ENCODE measurements around the gene PLCB1. TPM values are rescaled to one million over a fixed set of nuclear protein-coding genes. Genes with fewer than 3 reads are reported as not detected.

The PLCB1 gene
- total and polyA plus RNA-seq, 7 experiments from 2014 or later, result 0.56 to 17.6 (median 2.3) TPM

GRCh38 chr20:8425016-8425415, 292.9 kb downstream of the PLCB1 start:
- H3K27ac ChIP-seq (ENCODE audit: low read depth, low read length), result no peak overlapping the region
- no peaks in the 10 kb centered on the region for H3K9me3 ChIP-seq (ENCODE audit: control insufficient read depth in 2 of 3, low read length in 3 of 3)
- CTCF ChIA-PET, result no interaction called here
- H3K36me3 ChIP-seq (ENCODE audit: control insufficient read depth in 2 of 3, insufficient read depth in 3 of 3, low read length in 3 of 3), result no peaks in the 10 kb centered on the region
- no peak overlapping the region for H3K4me3 Mint-ChIP-seq
- H3K4me3 ChIP-seq (ENCODE audit: low read length), result no peak overlapping the region
- no peaks in the 10 kb centered on the region for H3K27me3 ChIP-seq (ENCODE audit: control insufficient read depth in 2 of 2, insufficient read depth in 2 of 2, low read length in 2 of 2)
- no peaks in the 10 kb centered on the region for H3K4me1 Mint-ChIP-seq
- DNase-seq (no peak), ATAC-seq (no peak)
- no peaks in the 10 kb centered on the region for H3K36me3 Mint-ChIP-seq
- intact Hi-C loops (cut with micrococcal nuclease), result no loop called here
- H3K4me1 ChIP-seq (ENCODE audit: control insufficient read depth in 2 of 2, insufficient read depth in 2 of 2, low read length in 2 of 2), result peaks cover 0 to 6% of the 10 kb centered on the region in 2 donors
- H3K27ac Mint-ChIP-seq, result no peak overlapping the region
- H3K27me3 Mint-ChIP-seq, result peaks cover 0 to 10% (median 0%) of the 10 kb centered on the region in 5 donors
- POLR2A ChIA-PET, result no interaction called here
- peaks cover 0 to 2% (median 0%) of the 10 kb centered on the region in 11 donors for H3K9me3 Mint-ChIP-seq

- no peak overlapping the region for H3K4me3 ChIP-seq (ENCODE audit: low read length)
- Mint-ChIP-seq H3K4me3 (no peak overlapping the region), H3K27ac (no peak overlapping the region), H3K27me3 (peaks cover 0 to 4% (median 0%) of the 10 kb centered on the region in 5 donors), H3K36me3 (no peaks in the 10 kb centered on the region), H3K4me1 (no peaks in the 10 kb centered on the region), H3K9me3 (peaks cover 0 to 2% (median 0%) of the 10 kb centered on the region in 11 donors)
- ChIA-PET CTCF (no interaction called here), POLR2A (no interaction called here)
- no peaks in the 10 kb centered on the region for H3K36me3 ChIP-seq (ENCODE audit: control insufficient read depth in 2 of 3, insufficient read depth in 3 of 3, low read length in 3 of 3)
- intact Hi-C loops (cut with micrococcal nuclease), result no loop called here
- no peaks in the 10 kb centered on the region for H3K27me3 ChIP-seq (ENCODE audit: control insufficient read depth in 2 of 2, insufficient read depth in 2 of 2, low read length in 2 of 2)
- DNase-seq, result no peak
- no peak overlapping the region for H3K27ac ChIP-seq (ENCODE audit: low read depth, low read length)
- no peaks in the 10 kb centered on the region for H3K9me3 ChIP-seq (ENCODE audit: control insufficient read depth in 2 of 3, low read length in 3 of 3)
- peaks cover 0 to 6% of the 10 kb centered on the region in 2 donors for H3K4me1 ChIP-seq (ENCODE audit: control insufficient read depth in 2 of 2, insufficient read depth in 2 of 2, low read length in 2 of 2)
- ATAC-seq, result no peak
These were observed 293.7 kb downstream of the PLCB1 start for GRCh38 chr20:8425802-8426201.

GRCh38 chr20:8427419-8428040, 295.5 kb downstream of the PLCB1 start:
- Histone ChIP-seq H3K4me1 (ENCODE audit: control insufficient read depth in 2 of 2, insufficient read depth in 2 of 2, low read length in 2 of 2) (peaks cover 0 to 6% of the 10 kb centered on the region in 2 donors), H3K36me3 (ENCODE audit: control insufficient read depth in 2 of 3, insufficient read depth in 3 of 3, low read length in 3 of 3) (no peaks in the 10 kb centered on the region), H3K27me3 (ENCODE audit: control insufficient read depth in 2 of 2, insufficient read depth in 2 of 2, low read length in 2 of 2) (no peaks in the 10 kb centered on the region), H3K4me3 (ENCODE audit: low read length) (no peak overlapping the region), H3K9me3 (ENCODE audit: control insufficient read depth in 2 of 3, low read length in 3 of 3) (no peaks in the 10 kb centered on the region), H3K27ac (ENCODE audit: low read depth, low read length) (no peak overlapping the region)
- Mint-ChIP-seq H3K36me3 (no peaks in the 10 kb centered on the region), H3K27me3 (peaks cover 0 to 4% (median 0%) of the 10 kb centered on the region in 5 donors), H3K9me3 (peaks cover 0 to 2% (median 0%) of the 10 kb centered on the region in 11 donors), H3K4me3 (no peak overlapping the region), H3K4me1 (no peaks in the 10 kb centered on the region), H3K27ac (no peak overlapping the region)
- ATAC-seq (peak; percentile 79), DNase-seq (no peak)
- intact Hi-C loops (cut with micrococcal nuclease), result no loop called here
- ChIA-PET POLR2A (no interaction called here), CTCF (no interaction called here)

GRCh38 chr20:8428988-8429387, 296.9 kb downstream of the PLCB1 start:
- no peaks in the 10 kb centered on the region for H3K4me1 Mint-ChIP-seq
- ChIA-PET CTCF (no interaction called here), POLR2A (no interaction called here)
- intact Hi-C loops (cut with micrococcal nuclease), result no loop called here
- no peaks in the 10 kb centered on the region for H3K36me3 Mint-ChIP-seq
- no peak for DNase-seq
- peak; percentile 69 for ATAC-seq
- Histone ChIP-seq H3K9me3 (ENCODE audit: control insufficient read depth in 2 of 3, low read length in 3 of 3) (no peaks in the 10 kb centered on the region), H3K27ac (ENCODE audit: low read depth, low read length) (no peak overlapping the region), H3K4me1 (ENCODE audit: control insufficient read depth in 2 of 2, insufficient read depth in 2 of 2, low read length in 2 of 2) (peaks cover 0 to 6% of the 10 kb centered on the region in 2 donors), H3K36me3 (ENCODE audit: control insufficient read depth in 2 of 3, insufficient read depth in 3 of 3, low read length in 3 of 3) (no peaks in the 10 kb centered on the region), H3K4me3 (ENCODE audit: low read length) (no peak overlapping the region), H3K27me3 (ENCODE audit: control insufficient read depth in 2 of 2, insufficient read depth in 2 of 2, low read length in 2 of 2) (no peaks in the 10 kb centered on the region)
- H3K9me3 Mint-ChIP-seq, result peaks cover 0 to under 1% (median 0%) of the 10 kb centered on the region in 11 donors
- no peak overlapping the region for H3K27ac Mint-ChIP-seq
- H3K4me3 Mint-ChIP-seq, result no peak overlapping the region
- peaks cover 0 to 4% (median 0%) of the 10 kb centered on the region in 5 donors for H3K27me3 Mint-ChIP-seq

GRCh38 chr20:8431538-8432434, 299.7 kb downstream of the PLCB1 start:
- H3K4me1 Mint-ChIP-seq, result no peaks in the 10 kb centered on the region
- CTCF ChIA-PET, result no interaction called here

GRCh38 chr20:8432435-8433148, 300.5 kb downstream of the PLCB1 start:
- Mint-ChIP-seq H3K9me3 (no peaks in the 10 kb centered on the region), H3K27ac (no peak overlapping the region), H3K27me3 (peaks cover 0 to 4% (median 0%) of the 10 kb centered on the region in 5 donors), H3K36me3 (no peaks in the 10 kb centered on the region), H3K4me3 (no peak overlapping the region), H3K4me1 (no peaks in the 10 kb centered on the region)
- CTCF ChIA-PET, result no interaction called here
- Histone ChIP-seq H3K27ac (ENCODE audit: low read depth, low read length) (no peak overlapping the region), H3K36me3 (ENCODE audit: control insufficient read depth in 2 of 3, insufficient read depth in 3 of 3, low read length in 3 of 3) (no peaks in the 10 kb centered on the region), H3K4me3 (ENCODE audit: low read length) (no peak overlapping the region), H3K9me3 (ENCODE audit: control insufficient read depth in 2 of 3, low read length in 3 of 3) (no peaks in the 10 kb centered on the region), H3K4me1 (ENCODE audit: control insufficient read depth in 2 of 2, insufficient read depth in 2 of 2, low read length in 2 of 2) (peaks cover 0 to 6% of the 10 kb centered on the region in 2 donors), H3K27me3 (ENCODE audit: control insufficient read depth in 2 of 2, insufficient read depth in 2 of 2, low read length in 2 of 2) (no peaks in the 10 kb centered on the region)
- intact Hi-C loops (cut with micrococcal nuclease), result no loop called here
- POLR2A ChIA-PET, result no interaction called here
- no peak for ATAC-seq
- DNase-seq, result no peak

More at GRCh38 chr20:8431538-8432434, 299.7 kb downstream of the PLCB1 start:
- no peaks in the 10 kb centered on the region for H3K27me3 ChIP-seq (ENCODE audit: control insufficient read depth in 2 of 2, insufficient read depth in 2 of 2, low read length in 2 of 2)
- DNase-seq, result no peak
- H3K9me3 ChIP-seq (ENCODE audit: control insufficient read depth in 2 of 3, low read length in 3 of 3), result no peaks in the 10 kb centered on the region
- H3K27ac ChIP-seq (ENCODE audit: low read depth, low read length), result no peak overlapping the region
- Mint-ChIP-seq H3K4me3 (no peak overlapping the region), H3K36me3 (no peaks in the 10 kb centered on the region), H3K27ac (no peak overlapping the region), H3K27me3 (peaks cover 0 to 4% (median 0%) of the 10 kb centered on the region in 5 donors), H3K9me3 (no peaks in the 10 kb centered on the region)
- H3K4me3 ChIP-seq (ENCODE audit: low read length), result no peak overlapping the region
- H3K36me3 ChIP-seq (ENCODE audit: control insufficient read depth in 2 of 3, insufficient read depth in 3 of 3, low read length in 3 of 3), result no peaks in the 10 kb centered on the region
- intact Hi-C loops (cut with micrococcal nuclease), result no loop called here
- ATAC-seq, result no peak
- POLR2A ChIA-PET, result no interaction called here
- peaks cover 0 to 6% of the 10 kb centered on the region in 2 donors for H3K4me1 ChIP-seq (ENCODE audit: control insufficient read depth in 2 of 2, insufficient read depth in 2 of 2, low read length in 2 of 2)
